Lower lobe of right lung (tissue), 2 donors: ENCODE measurements around the gene IPO9. TPM values are rescaled to one million over a fixed set of nuclear protein-coding genes. Genes with fewer than 3 reads are reported as not detected.

Experiments
- ATAC-seq, 2 donors: fragments of 200-7000 bp; cut with Tn5 transposase; one replicate each; pipeline ENCODE4 v1.9.1; 2020 to 2022; ENCODE audit warnings: mild to moderate bottlenecking in 2 of 2, moderate library complexity in 2 of 2
- DNase-seq: peaks from one replicate; pipeline ENCODE4 v3.0.0-alpha.2; 2020
- H3K27ac ChIP-seq: fragments of 200-600 bp; one replicate; pipeline ENCODE4 v1.8.0; 2022
- H3K27me3 ChIP-seq: fragments of 200-600 bp; one replicate; pipeline ENCODE4 v1.8.0; 2022; ENCODE audit warnings: low read depth
- H3K36me3 ChIP-seq: fragments of 200-600 bp; one replicate; pipeline ENCODE4 v1.8.0; 2022; ENCODE audit warnings: mild to moderate bottlenecking
- H3K4me1 ChIP-seq: fragments of 200-600 bp; one replicate; pipeline ENCODE4 v1.8.0; 2022
- H3K4me3 ChIP-seq: fragments of 200-600 bp; one replicate; pipeline ENCODE4 v1.8.0; 2022; ENCODE audit warnings: mild to moderate bottlenecking
- H3K9me3 ChIP-seq: fragments of 200-600 bp; one replicate; pipeline ENCODE4 v1.8.0; 2022
- intact Hi-C: fragments of 100-400 bp; cut with DNase I; formaldehyde crosslinking; loops from one replicate; pipeline ENCODE4 v1.11.0; 2022
- total RNA-seq: library from RNA; stranded (reverse); fragmentation: NEBNext Ultra II Directional; extraction: Animal tissue kit (Norgen Biotek cat#: 25700); gene quantifications from one replicate; pipeline ENCODE4 v1.2.1, GENCODE V29; 2021
- TF ChIP-seq, protein P1 (sequence below): fragments of 200-600 bp; IDR thresholded peaks from one replicate; pipeline ENCODE4 v1.8.0; 2022; ENCODE audit warnings: antibody characterized with exemption, mild to moderate bottlenecking
- donor health status: DM: no; HTN: yes; CAD: no; lungs with severe emphysema.

Gene IPO9
- total RNA-seq, 1 donor from 2014 or later, result 34.1 TPM

DNA sequence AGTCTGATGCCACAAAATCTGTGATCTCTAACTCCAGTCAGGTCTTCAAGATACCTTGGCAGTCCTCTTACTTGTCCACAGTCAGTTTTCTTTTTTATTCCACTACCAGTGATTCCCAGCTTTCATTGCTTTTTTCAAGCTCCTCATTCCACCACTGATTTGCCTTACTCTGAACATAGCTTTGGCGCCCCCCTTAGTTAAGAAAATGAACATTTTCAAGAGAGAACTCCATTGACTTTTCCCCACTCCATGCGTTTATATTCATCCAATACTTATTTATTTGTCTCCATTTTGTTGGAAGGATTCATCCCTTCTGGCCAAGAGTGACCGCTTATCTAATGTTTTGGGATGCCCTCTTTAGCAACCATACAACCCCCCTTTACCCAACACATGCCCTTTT, 33.9 kb upstream of the IPO9 start:
- no peaks in the 10 kb centered on the region for H3K9me3 ChIP-seq
- H3K36me3 ChIP-seq, result peaks cover 43% of the 10 kb centered on the region
- no peak for DNase-seq
- no peak for ATAC-seq
- H3K27ac ChIP-seq, result no peak overlapping the region
- TF ChIP-seq, protein P1, sequence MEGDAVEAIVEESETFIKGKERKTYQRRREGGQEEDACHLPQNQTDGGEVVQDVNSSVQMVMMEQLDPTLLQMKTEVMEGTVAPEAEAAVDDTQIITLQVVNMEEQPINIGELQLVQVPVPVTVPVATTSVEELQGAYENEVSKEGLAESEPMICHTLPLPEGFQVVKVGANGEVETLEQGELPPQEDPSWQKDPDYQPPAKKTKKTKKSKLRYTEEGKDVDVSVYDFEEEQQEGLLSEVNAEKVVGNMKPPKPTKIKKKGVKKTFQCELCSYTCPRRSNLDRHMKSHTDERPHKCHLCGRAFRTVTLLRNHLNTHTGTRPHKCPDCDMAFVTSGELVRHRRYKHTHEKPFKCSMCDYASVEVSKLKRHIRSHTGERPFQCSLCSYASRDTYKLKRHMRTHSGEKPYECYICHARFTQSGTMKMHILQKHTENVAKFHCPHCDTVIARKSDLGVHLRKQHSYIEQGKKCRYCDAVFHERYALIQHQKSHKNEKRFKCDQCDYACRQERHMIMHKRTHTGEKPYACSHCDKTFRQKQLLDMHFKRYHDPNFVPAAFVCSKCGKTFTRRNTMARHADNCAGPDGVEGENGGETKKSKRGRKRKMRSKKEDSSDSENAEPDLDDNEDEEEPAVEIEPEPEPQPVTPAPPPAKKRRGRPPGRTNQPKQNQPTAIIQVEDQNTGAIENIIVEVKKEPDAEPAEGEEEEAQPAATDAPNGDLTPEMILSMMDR, result no peak
- intact Hi-C loops, result no loop called here
- no peak overlapping the region for H3K4me3 ChIP-seq
- H3K27me3 ChIP-seq, result no peaks in the 10 kb centered on the region
- H3K4me1 ChIP-seq, result peaks cover 30% of the 10 kb centered on the region

DNA sequence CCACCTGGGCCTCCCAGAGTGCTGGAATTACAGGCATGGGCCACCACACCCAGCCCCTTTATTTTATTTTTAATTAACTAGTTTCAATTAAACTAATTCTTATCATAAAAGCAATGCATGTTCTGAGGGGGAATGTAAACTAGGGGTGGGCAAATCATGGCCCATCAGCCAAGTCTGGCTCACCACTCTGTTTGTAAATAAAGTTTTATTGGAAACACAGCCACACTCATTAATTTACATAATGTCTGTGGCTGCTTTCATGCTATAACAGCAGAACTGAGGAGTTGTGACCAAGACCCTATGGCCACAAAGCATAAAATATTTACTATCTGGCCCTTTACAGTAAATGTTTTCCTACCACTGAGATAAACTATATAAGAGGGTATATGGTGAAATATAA, 28.7 kb upstream of the IPO9 start:
- Histone ChIP-seq H3K36me3 (peaks cover 60% of the 10 kb centered on the region), H3K27ac (no peak overlapping the region), H3K4me1 (no peaks in the 10 kb centered on the region), H3K27me3 (no peaks in the 10 kb centered on the region), H3K4me3 (no peak overlapping the region), H3K9me3 (no peaks in the 10 kb centered on the region)
- TF ChIP-seq, protein P1, result no peak
- intact Hi-C loops, result no loop called here
- no peak for DNase-seq
- ATAC-seq, result no peak

DNA sequence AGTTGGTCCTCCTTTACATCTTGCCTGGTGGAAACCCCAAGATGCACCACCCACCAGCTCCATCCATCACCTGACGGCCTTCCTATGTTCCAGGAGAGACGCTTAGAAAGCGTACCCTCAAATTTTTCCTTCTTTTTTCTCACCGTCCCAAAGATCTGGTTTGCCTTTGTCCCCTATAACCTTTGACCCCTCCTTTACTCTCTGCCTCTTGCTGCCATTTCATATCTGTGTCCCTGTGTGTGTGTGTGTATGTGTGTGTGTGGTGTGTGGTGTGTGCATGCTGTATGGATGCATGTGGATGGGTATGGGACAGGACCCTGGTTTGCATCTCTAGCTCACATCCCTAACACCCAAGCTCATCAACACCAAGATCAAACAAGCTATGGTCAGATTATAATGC, 22.2 kb upstream of the IPO9 start:
- ATAC-seq, result no peak
- DNase-seq, result no peak
- Histone ChIP-seq H3K36me3 (peaks cover 84% of the 10 kb centered on the region), H3K9me3 (no peaks in the 10 kb centered on the region), H3K27me3 (no peaks in the 10 kb centered on the region), H3K4me3 (no peak overlapping the region), H3K4me1 (no peaks in the 10 kb centered on the region), H3K27ac (no peak overlapping the region)
- intact Hi-C loops, result no loop called here
- TF ChIP-seq, protein P1, result no peak

DNA sequence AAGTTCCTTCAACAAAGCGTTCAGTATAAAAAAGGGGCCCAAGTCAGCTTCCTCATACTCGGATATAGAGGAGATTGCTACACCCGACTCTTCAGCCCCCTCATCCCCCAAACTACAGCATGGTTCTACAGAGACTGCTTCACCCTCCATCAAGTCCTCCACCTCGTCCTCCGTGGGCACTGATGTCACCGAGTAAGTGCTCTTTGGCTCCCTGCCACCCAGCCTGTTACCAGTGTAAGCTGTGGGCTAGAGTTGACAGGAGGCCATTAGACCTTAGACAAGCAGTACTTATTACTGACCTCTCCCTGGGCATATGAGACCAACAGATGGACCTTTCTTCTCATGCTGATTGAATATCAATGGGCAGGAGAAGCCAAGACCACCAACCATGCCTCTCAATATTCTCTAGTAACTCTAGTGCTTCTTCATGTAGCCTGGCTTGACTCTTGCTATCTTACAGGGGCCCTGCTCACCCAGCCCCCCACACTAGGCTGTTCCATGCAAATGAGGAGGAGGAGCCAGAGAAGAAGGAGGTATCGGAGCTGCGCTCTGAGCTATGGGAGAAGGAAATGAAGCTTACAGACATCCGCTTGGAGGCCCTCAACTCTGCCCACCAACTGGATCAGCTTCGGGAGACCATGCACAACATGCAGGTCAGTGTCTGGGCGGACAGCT, 20.9 kb upstream of the IPO9 start:
- Histone ChIP-seq H3K36me3 (peaks cover 95% of the 10 kb centered on the region), H3K4me3 (no peak overlapping the region), H3K27ac (no peak overlapping the region), H3K4me1 (no peaks in the 10 kb centered on the region), H3K9me3 (no peaks in the 10 kb centered on the region), H3K27me3 (no peaks in the 10 kb centered on the region)
- TF ChIP-seq, protein P1, result no peak
- ATAC-seq (no peak), DNase-seq (no peak)
- intact Hi-C loops, result no loop called here

DNA sequence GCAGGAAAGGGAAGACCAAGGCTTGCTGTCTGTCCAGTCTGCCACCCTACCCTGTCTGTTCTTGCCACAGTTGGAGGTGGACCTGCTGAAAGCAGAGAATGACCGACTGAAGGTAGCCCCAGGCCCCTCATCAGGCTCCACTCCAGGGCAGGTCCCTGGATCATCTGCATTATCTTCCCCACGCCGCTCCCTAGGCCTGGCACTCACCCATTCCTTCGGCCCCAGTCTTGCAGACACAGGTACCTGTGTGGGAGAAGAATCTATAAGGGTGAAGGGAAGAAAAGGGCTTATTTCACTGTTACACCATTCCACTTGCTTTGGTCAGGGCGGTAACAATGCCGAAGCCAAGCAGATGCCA, 20.3 kb upstream of the IPO9 start:
- no peak overlapping the region for H3K27ac ChIP-seq
- TF ChIP-seq, protein P1, result no peak
- intact Hi-C loops, result no loop called here
- no peak overlapping the region for H3K4me3 ChIP-seq
- H3K9me3 ChIP-seq, result no peaks in the 10 kb centered on the region
- DNase-seq, result no peak
- no peaks in the 10 kb centered on the region for H3K4me1 ChIP-seq
- H3K36me3 ChIP-seq, result peaks cover 95% of the 10 kb centered on the region
- no peaks in the 10 kb centered on the region for H3K27me3 ChIP-seq
- no peak for ATAC-seq

DNA sequence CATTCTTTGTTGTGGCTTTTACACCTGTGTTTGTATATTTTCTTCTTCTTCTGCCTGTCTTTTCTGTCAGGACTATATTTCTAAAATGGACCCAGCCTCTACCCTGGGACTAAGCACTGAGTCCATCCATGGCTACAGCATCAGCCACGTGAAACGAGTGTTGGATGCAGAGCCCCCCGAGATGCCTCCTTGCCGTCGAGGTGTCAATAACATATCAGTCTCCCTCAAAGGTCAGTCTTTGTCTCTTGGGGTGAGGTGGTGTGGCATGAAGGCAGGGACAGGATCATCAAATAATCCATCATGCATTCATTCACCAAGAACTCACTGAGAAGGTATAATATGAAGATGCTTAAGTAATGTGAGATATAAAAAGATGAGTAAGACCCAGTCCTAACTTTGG, 19.1 kb upstream of the IPO9 start:
- Histone ChIP-seq H3K4me3 (no peak overlapping the region), H3K27ac (no peak overlapping the region), H3K36me3 (peaks cover 91% of the 10 kb centered on the region), H3K27me3 (no peaks in the 10 kb centered on the region), H3K4me1 (no peaks in the 10 kb centered on the region), H3K9me3 (no peaks in the 10 kb centered on the region)
- DNase-seq (no peak), ATAC-seq (no peak)
- TF ChIP-seq, protein P1, result no peak
- intact Hi-C loops, result no loop called here
